Measurements from ENCODE around the gene ADGRD2. TPM values are rescaled to one million over a fixed set of nuclear protein-coding genes. Genes with fewer than 3 reads are reported as not detected.

The ADGRD2 gene
- total RNA-seq, 1 experiment from 2014 or later = not detected

- H3K4me2 ChIP-seq (ENCODE audit: low read length) = no peak overlapping the region
- no peaks in the 10 kb centered on the region for H3K9me2 ChIP-seq (ENCODE audit: insufficient read depth)
- ChIA-PET POLR2A (no interaction called here), CTCF (no interaction called here), RAD21 (ENCODE audit: low non-redundant PET in 1 of 2, low total read pairs in 2 of 2, uncharacterized antibody in 2 of 2, unreplicated experiment in 2 of 2) (no interaction called here)
- H3K4me3 ChIP-seq (replicated peaks in 1 of 2; ENCODE audit: low read depth in 1 of 2, low read length in 2 of 2) = no peak overlapping the region
- no peaks in the 10 kb centered on the region for H3K36me3 ChIP-seq (ENCODE audit: control insufficient read depth in 1 of 2, insufficient read depth in 2 of 2, low read length in 2 of 2)
- H3K27me3 ChIP-seq (ENCODE audit: insufficient read depth, low read length) = no peaks in the 10 kb centered on the region
- no peak for TF ChIP-seq ZBTB33 (IDR thresholded peaks at IDR 0.05; ENCODE audit: extremely low read depth, insufficient replicate concordance, low read length)
- TF ChIP-seq ZNF274 (IDR thresholded peaks at IDR 0.05; ENCODE audit: low read depth, low read length) = no peak
- no peak for TF ChIP-seq SIN3A (IDR thresholded peaks at IDR 0.05; ENCODE audit: low read depth)
- no peak for TF ChIP-seq YY1 (IDR thresholded peaks at IDR 0.05; ENCODE audit: extremely low read depth, insufficient replicate concordance, low read depth, low read length)
- no peak for TF ChIP-seq CEBPB (IDR thresholded peaks at IDR 0.05; ENCODE audit: low read depth)
- no peak for TF ChIP-seq SP1 (IDR thresholded peaks at IDR 0.05; ENCODE audit: low read depth)
- H3K9me3 ChIP-seq (ENCODE audit: control insufficient read depth in 1 of 2, insufficient read depth in 1 of 2, low read depth in 1 of 2, low read length in 2 of 2) = no peaks in the 10 kb centered on the region
- no peak overlapping the region for H2AFZ ChIP-seq (ENCODE audit: low read depth, low read length, poor library complexity, severe bottlenecking)
- DNase-seq (ENCODE audit: low read depth, low spot score) = no peak
- no peaks in the 10 kb centered on the region for H3K79me2 ChIP-seq (ENCODE audit: insufficient read depth, low read length)
- no peak for ATAC-seq
- H3K4me1 ChIP-seq (ENCODE audit: control insufficient read depth in 1 of 2, insufficient read depth in 2 of 2, low read length in 2 of 2) = no peaks in the 10 kb centered on the region
- H3K27ac ChIP-seq (ENCODE audit: low read depth, low read length) = no peak overlapping the region
- no peaks in the 10 kb centered on the region for H4K20me1 ChIP-seq (ENCODE audit: insufficient read depth)
- intact Hi-C loops (cut with micrococcal nuclease) = no loop called here
- H3K9ac ChIP-seq (ENCODE audit: low read length) = no peak overlapping the region
- BruUV-seq (replicated peaks) = no TSS peak
Measured at GRCh38 chr9:124489222-124489621, 39.0 kb downstream of the ADGRD2 start.

GRCh38 chr9:124490004-124490403 is 39.8 kb downstream of the ADGRD2 start:
- no peak overlapping the region for H3K27ac ChIP-seq (ENCODE audit: low read depth, low read length)
- H3K79me2 ChIP-seq (ENCODE audit: insufficient read depth, low read length) = no peaks in the 10 kb centered on the region
- no peak for ATAC-seq
- H4K20me1 ChIP-seq (ENCODE audit: insufficient read depth) = no peaks in the 10 kb centered on the region
- intact Hi-C loops (cut with micrococcal nuclease) = no loop called here
- BruUV-seq (replicated peaks) = no TSS peak
- no peak overlapping the region for H3K4me2 ChIP-seq (ENCODE audit: low read length)
- no peak overlapping the region for H3K9ac ChIP-seq (ENCODE audit: low read length)
- no peaks in the 10 kb centered on the region for H3K4me1 ChIP-seq (ENCODE audit: control insufficient read depth in 1 of 2, insufficient read depth in 2 of 2, low read length in 2 of 2)
- no peaks in the 10 kb centered on the region for H3K9me3 ChIP-seq (ENCODE audit: control insufficient read depth in 1 of 2, insufficient read depth in 1 of 2, low read depth in 1 of 2, low read length in 2 of 2)
- H2AFZ ChIP-seq (ENCODE audit: low read depth, low read length, poor library complexity, severe bottlenecking) = no peak overlapping the region
- ChIA-PET POLR2A (no interaction called here), CTCF (no interaction called here), RAD21 (ENCODE audit: low non-redundant PET in 1 of 2, low total read pairs in 2 of 2, uncharacterized antibody in 2 of 2, unreplicated experiment in 2 of 2) (no interaction called here)
- no peak for DNase-seq (ENCODE audit: low read depth, low spot score)
- TF ChIP-seq JUND (IDR thresholded peaks at IDR 0.05) (no peak), RAD21 (IDR thresholded peaks at IDR 0.05; ENCODE audit: low read depth) (no peak), YY1 (IDR thresholded peaks at IDR 0.05; ENCODE audit: extremely low read depth, insufficient replicate concordance, low read depth, low read length) (no peak), SP1 (IDR thresholded peaks at IDR 0.05; ENCODE audit: low read depth) (no peak), POLR2AphosphoS5 (IDR thresholded peaks at IDR 0.05; ENCODE audit: low read depth, low read length) (no peak), CTCF (IDR thresholded peaks at IDR 0.05 in 2 of 3, conservative IDR thresholded peaks at IDR 0.05 in 1 of 3; ENCODE audit: borderline replicate concordance in 1 of 3, insufficient read depth in 1 of 3, low read depth in 2 of 3, low read length in 2 of 3) (no peak), CEBPB (IDR thresholded peaks at IDR 0.05; ENCODE audit: low read depth) (no peak), ZNF274 (IDR thresholded peaks at IDR 0.05; ENCODE audit: low read depth, low read length) (no peak), SIN3A (IDR thresholded peaks at IDR 0.05; ENCODE audit: low read depth) (no peak), TCF7L2 (IDR thresholded peaks at IDR 0.05; ENCODE audit: borderline replicate concordance, extremely low read depth, insufficient read depth, insufficient read length) (no peak), MAX (IDR thresholded peaks at IDR 0.05) (no peak), SRF (IDR thresholded peaks at IDR 0.05; ENCODE audit: low read depth) (no peak), ZFX (IDR thresholded peaks at IDR 0.05) (no peak), EZH2phosphoT487 (IDR thresholded peaks at IDR 0.05; ENCODE audit: borderline replicate concordance) (no peak), EGR1 (IDR thresholded peaks at IDR 0.05; ENCODE audit: low read depth) (no peak)
- H3K4me3 ChIP-seq (replicated peaks in 1 of 2; ENCODE audit: low read depth in 1 of 2, low read length in 2 of 2) = no peak overlapping the region
- no peaks in the 10 kb centered on the region for H3K9me2 ChIP-seq (ENCODE audit: insufficient read depth)
- no peaks in the 10 kb centered on the region for H3K27me3 ChIP-seq (ENCODE audit: insufficient read depth, low read length)
- no peaks in the 10 kb centered on the region for H3K36me3 ChIP-seq (ENCODE audit: control insufficient read depth in 1 of 2, insufficient read depth in 2 of 2, low read length in 2 of 2)

Data from HCT116 (cell line).